ENCODE data around the gene MTERF4.

DNA sequence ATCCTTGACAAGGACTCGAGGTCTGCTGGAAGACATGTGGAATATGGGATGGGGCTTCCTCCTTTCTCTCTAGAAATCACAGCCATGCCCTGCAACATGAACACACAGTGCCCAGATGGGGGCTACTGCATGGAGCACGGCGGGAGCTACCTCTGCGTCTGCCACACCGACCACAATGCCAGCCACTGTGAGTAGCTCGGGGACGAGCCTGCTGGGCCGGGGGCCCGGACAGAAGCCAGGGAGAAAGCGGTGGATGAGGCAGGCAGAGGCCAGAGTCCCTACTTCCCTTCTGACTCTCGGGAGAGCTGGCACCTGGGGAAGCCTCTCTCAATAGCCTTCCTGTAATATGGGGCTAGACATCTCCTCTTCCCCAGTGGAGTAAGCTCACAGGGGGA is 53.1 kb downstream of the MTERF4 start:
- TF ChIP-seq, protein P1, sequence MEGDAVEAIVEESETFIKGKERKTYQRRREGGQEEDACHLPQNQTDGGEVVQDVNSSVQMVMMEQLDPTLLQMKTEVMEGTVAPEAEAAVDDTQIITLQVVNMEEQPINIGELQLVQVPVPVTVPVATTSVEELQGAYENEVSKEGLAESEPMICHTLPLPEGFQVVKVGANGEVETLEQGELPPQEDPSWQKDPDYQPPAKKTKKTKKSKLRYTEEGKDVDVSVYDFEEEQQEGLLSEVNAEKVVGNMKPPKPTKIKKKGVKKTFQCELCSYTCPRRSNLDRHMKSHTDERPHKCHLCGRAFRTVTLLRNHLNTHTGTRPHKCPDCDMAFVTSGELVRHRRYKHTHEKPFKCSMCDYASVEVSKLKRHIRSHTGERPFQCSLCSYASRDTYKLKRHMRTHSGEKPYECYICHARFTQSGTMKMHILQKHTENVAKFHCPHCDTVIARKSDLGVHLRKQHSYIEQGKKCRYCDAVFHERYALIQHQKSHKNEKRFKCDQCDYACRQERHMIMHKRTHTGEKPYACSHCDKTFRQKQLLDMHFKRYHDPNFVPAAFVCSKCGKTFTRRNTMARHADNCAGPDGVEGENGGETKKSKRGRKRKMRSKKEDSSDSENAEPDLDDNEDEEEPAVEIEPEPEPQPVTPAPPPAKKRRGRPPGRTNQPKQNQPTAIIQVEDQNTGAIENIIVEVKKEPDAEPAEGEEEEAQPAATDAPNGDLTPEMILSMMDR (IDR thresholded peaks at IDR 0.05), result no peak
- no peak for TF ChIP-seq POLR2AphosphoS5 (IDR thresholded peaks at IDR 0.05)
